ENCODE results near the gene SPON1.

GRCh38 chr11:14288189-14288935 is 325.8 kb downstream of the SPON1 start:
- TF ChIP-seq CTCF (IDR thresholded peaks at IDR 0.05): no peak
- TF ChIP-seq EZH2 (IDR thresholded peaks at IDR 0.05; ENCODE audit: borderline replicate concordance, insufficient read depth, low read depth, low read length, poor library complexity, severe bottlenecking): no peak

All from B cell (primary cell).